HEK293 (cell line): ENCODE measurements around the gene IZUMO1R.

Source experiments
- REST ChIP-seq: fragments of 450-650 bp; formaldehyde crosslinking; IDR thresholded peaks from 2 replicates; pipeline ENCODE4 v1.5.1; 2016; ENCODE audit warnings: missing biosample characterization, missing genetic modification characterization
- ZBTB8A ChIP-seq: fragments of 450-650 bp; formaldehyde crosslinking; IDR thresholded peaks from 2 replicates; pipeline ENCODE4 v1.5.1; 2016; ENCODE audit warnings: missing biosample characterization, missing genetic modification characterization
- ZFP37 ChIP-seq: fragments of 450-650 bp; formaldehyde crosslinking; IDR thresholded peaks from 2 replicates; pipeline ENCODE4 v1.5.1; 2016; ENCODE audit warnings: missing biosample characterization, missing genetic modification characterization
- ZNF629 ChIP-seq: fragments of 450-650 bp; formaldehyde crosslinking; IDR thresholded peaks from 2 replicates; pipeline ENCODE4 v1.5.1; 2017; ENCODE audit warnings: missing biosample characterization, missing genetic modification characterization
- TF ChIP-seq, protein P1 (sequence below): fragments of 450-650 bp; formaldehyde crosslinking; IDR thresholded peaks from 2 replicates; pipeline ENCODE4 v1.5.1; 2016; ENCODE audit warnings: missing biosample characterization, missing genetic modification characterization
- TF ChIP-seq, protein P2 (sequence below): fragments of 450-650 bp; formaldehyde crosslinking; IDR thresholded peaks from 2 replicates; pipeline ENCODE4 v1.5.1; 2016; ENCODE audit warnings: missing biosample characterization, missing genetic modification characterization

DNA sequence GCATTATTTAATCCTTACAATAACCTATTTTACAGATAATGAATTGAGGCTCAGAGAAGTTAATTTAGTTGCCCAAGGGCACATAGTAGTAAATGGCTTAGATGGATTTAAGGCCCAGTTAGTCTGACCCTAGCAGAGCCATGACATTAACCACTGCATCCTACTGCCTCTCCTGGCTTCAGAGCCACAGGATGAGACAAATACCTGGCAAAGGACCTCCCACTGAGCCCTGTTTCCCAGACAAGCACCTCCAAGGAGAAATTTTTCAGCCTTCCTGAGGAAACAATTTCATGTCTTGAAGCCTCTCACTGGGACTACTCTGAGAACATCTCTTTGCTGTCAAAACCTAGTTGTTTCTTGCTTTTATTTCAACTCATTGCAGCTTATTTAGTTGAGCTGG, 28.4 kb downstream of the IZUMO1R start:
- TF ChIP-seq ZBTB8A (tag by site-specific recombination) (no peak), REST (no peak), ZFP37 (tag by site-specific recombination) (no peak), ZNF629 (no peak)
- TF ChIP-seq, protein P1, sequence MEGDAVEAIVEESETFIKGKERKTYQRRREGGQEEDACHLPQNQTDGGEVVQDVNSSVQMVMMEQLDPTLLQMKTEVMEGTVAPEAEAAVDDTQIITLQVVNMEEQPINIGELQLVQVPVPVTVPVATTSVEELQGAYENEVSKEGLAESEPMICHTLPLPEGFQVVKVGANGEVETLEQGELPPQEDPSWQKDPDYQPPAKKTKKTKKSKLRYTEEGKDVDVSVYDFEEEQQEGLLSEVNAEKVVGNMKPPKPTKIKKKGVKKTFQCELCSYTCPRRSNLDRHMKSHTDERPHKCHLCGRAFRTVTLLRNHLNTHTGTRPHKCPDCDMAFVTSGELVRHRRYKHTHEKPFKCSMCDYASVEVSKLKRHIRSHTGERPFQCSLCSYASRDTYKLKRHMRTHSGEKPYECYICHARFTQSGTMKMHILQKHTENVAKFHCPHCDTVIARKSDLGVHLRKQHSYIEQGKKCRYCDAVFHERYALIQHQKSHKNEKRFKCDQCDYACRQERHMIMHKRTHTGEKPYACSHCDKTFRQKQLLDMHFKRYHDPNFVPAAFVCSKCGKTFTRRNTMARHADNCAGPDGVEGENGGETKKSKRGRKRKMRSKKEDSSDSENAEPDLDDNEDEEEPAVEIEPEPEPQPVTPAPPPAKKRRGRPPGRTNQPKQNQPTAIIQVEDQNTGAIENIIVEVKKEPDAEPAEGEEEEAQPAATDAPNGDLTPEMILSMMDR (tag by site-specific recombination) = no peak
- TF ChIP-seq, protein P2, sequence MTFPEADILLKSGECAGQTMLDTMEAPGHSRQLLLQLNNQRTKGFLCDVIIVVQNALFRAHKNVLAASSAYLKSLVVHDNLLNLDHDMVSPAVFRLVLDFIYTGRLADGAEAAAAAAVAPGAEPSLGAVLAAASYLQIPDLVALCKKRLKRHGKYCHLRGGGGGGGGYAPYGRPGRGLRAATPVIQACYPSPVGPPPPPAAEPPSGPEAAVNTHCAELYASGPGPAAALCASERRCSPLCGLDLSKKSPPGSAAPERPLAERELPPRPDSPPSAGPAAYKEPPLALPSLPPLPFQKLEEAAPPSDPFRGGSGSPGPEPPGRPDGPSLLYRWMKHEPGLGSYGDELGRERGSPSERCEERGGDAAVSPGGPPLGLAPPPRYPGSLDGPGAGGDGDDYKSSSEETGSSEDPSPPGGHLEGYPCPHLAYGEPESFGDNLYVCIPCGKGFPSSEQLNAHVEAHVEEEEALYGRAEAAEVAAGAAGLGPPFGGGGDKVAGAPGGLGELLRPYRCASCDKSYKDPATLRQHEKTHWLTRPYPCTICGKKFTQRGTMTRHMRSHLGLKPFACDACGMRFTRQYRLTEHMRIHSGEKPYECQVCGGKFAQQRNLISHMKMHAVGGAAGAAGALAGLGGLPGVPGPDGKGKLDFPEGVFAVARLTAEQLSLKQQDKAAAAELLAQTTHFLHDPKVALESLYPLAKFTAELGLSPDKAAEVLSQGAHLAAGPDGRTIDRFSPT = no peak
